C4-2B (cell line): ENCODE data around the gene SERTAD1.

Source experiments
- H3K27ac ChIP-seq: fragments of 450-650 bp; 2 replicates; pipeline ENCODE4 v1.5.1; 2017
- CTCF ChIP-seq: fragments of 450-650 bp; conservative IDR thresholded peaks from 2 replicates; pipeline ENCODE4 v1.5.1; 2017; ENCODE audit warnings: mild to moderate bottlenecking
- ZFX ChIP-seq: fragments of 450-650 bp; IDR thresholded peaks from 2 replicates; pipeline ENCODE4 v1.6.1; 2017

The SERTAD1 gene

GRCh38 chr19:40449506-40449905 lies 23.7 kb upstream of the SERTAD1 start:
- TF ChIP-seq CTCF (no peak), ZFX (no peak)
- no peak overlapping the region for H3K27ac ChIP-seq

GRCh38 chr19:40446263-40446784 lies 20.5 kb upstream of the SERTAD1 start:
- peak overlapping the region; percentile 98; the same call in 1 of the 2 replicates for H3K27ac ChIP-seq
- no peak for TF ChIP-seq ZFX
- no peak for TF ChIP-seq CTCF

- peak overlapping the region; percentile 98; the same call in 1 of the 2 replicates for H3K27ac ChIP-seq
- TF ChIP-seq ZFX (no peak), CTCF (no peak)
These were observed 20.0 kb upstream of the SERTAD1 start for GRCh38 chr19:40445780-40446262.

GRCh38 chr19:40444825-40445312 lies 19.1 kb upstream of the SERTAD1 start:
- TF ChIP-seq CTCF: no peak
- no peak for TF ChIP-seq ZFX
- H3K27ac ChIP-seq: peak overlapping the region; percentile 98

GRCh38 chr19:40444000-40444824 lies 18.4 kb upstream of the SERTAD1 start, which contains the start of gene SERTAD3:
Gene SERTAD3 (minus strand): TSS chr19:40444335. CDS start chr19:40442080, 2,255 bp downstream.
- TF ChIP-seq ZFX (no peak), CTCF (no peak)
- peak within 1 kb of the TSS; percentile 98 for H3K27ac ChIP-seq

GRCh38 chr19:40443131-40443999 lies 17.6 kb upstream of the SERTAD1 start:
- H3K27ac ChIP-seq: peak overlapping the region; percentile 98
- no peak for TF ChIP-seq CTCF
- 0 out of 2 replicates have a peak, but pooled peaks have one; percentile 14 for TF ChIP-seq ZFX
